ENCODE results near the gene CAPN11. TPM values are rescaled to one million over a fixed set of nuclear protein-coding genes. Genes with fewer than 3 reads are reported as not detected.

The CAPN11 gene
- total and polyA plus RNA-seq, 10 of the 15 experiments (the other 5 are each of a cell fraction or from before 2014, with no cell fraction given), result 0.05 to 0.44 (median 0.31) TPM

GRCh38 chr6:44116641-44117382, 41.8 kb upstream of the CAPN11 start:
- no peak overlapping the region for H2AFZ ChIP-seq (ENCODE audit: control insufficient read depth, low read depth, low read length)
- POLR2A ChIA-PET, result no interaction called here
- H3K79me2 ChIP-seq (ENCODE audit: control insufficient read depth, insufficient read depth, low read length), result peaks cover 58% of the 10 kb centered on the region
- FAIRE-seq, result no peak
- CTCF ChIA-PET, result interaction anchor here (0.7 to 2.4 kb wide), 4 partner anchors 13 to 121 kb away, joined by 3 to 16 read pairs (median 6); no protein-coding TSS in a partner anchor
- H3K4me3 ChIP-seq, result no peak overlapping the region
- 73% methylated on average over 4 of the region's 4 CpGs for WGBS (ENCODE audit: insufficient coverage, insufficient replicate concordance, low lambda C conversion rate, missing lambda C conversion rate)
- intact Hi-C loops (cut with micrococcal nuclease; ENCODE audit: unreplicated experiment), result no loop called here
- no peaks in the 10 kb centered on the region for H3K9me3 ChIP-seq (replicated peaks; ENCODE audit: control insufficient read depth, insufficient read depth, low read length)
- no peak overlapping the region for H3K27ac ChIP-seq (ENCODE audit: control insufficient read depth, insufficient read depth)
- peaks cover 6% of the 10 kb centered on the region; the same call in 1 of the 2 replicates for H4K20me1 ChIP-seq (ENCODE audit: control insufficient read depth, insufficient read depth)
- no peak for DNase-seq (ENCODE audit: low read depth, low spot score)
- no peak for ATAC-seq
- BruUV-seq (replicated peaks), result no TSS peak
- SMC1A ChIA-PET (ENCODE audit: uncharacterized antibody, unreplicated experiment), result interaction anchor here (1.8 kb wide), 1 partner anchor 14 kb away, joined by 6 read pairs; no protein-coding TSS in a partner anchor
- TF ChIP-seq CEBPZ (IDR thresholded peaks at IDR 0.05; ENCODE audit: low read depth, low read length), result no peak
- TF ChIP-seq IRF4 (IDR thresholded peaks at IDR 0.05; ENCODE audit: low read depth, low read length), result no peak
- TF ChIP-seq TARDBP (IDR thresholded peaks at IDR 0.05; ENCODE audit: borderline replicate concordance), result no peak
- no peak for TF ChIP-seq POU2F2 (IDR thresholded peaks at IDR 0.05; ENCODE audit: borderline replicate concordance, low read depth, low read length)
- no peak for TF ChIP-seq SMAD5 (IDR thresholded peaks at IDR 0.05; ENCODE audit: low read depth)
- TF ChIP-seq NR2F1 (conservative IDR thresholded peaks at IDR 0.05), result no peak
- no peak for TF ChIP-seq GABPA (IDR thresholded peaks at IDR 0.05; ENCODE audit: low read depth)
- TF ChIP-seq ZBED1 (IDR thresholded peaks at IDR 0.05; ENCODE audit: borderline replicate concordance), result no peak
- TF ChIP-seq GATAD2B (conservative IDR thresholded peaks at IDR 0.05; ENCODE audit: low read depth), result no peak
- no peak for TF ChIP-seq EP300 (IDR thresholded peaks at IDR 0.05; ENCODE audit: borderline replicate concordance in 1 of 2, control insufficient read depth in 1 of 2, low read depth in 2 of 2, low read length in 2 of 2)
- TF ChIP-seq RAD21 (IDR thresholded peaks at IDR 0.05; ENCODE audit: insufficient read depth, low read depth, low read length), result no peak
- no peak for TF ChIP-seq EZH2 (IDR thresholded peaks at IDR 0.05; ENCODE audit: borderline replicate concordance, control insufficient read depth, low read depth, low read length)
- no peak for TF ChIP-seq MYB (IDR thresholded peaks at IDR 0.05; ENCODE audit: borderline replicate concordance, low read depth, low read length)
- no peak for TF ChIP-seq HDGF (IDR thresholded peaks at IDR 0.05)
- no peak for TF ChIP-seq CHD2 (IDR thresholded peaks at IDR 0.05; ENCODE audit: borderline replicate concordance, low read depth, low read length)
- no peaks in the 10 kb centered on the region for H3K27me3 ChIP-seq (replicated peaks in 1 of 2; ENCODE audit: control insufficient read depth in 2 of 2, insufficient read depth in 2 of 2, low read length in 1 of 2)
- no peak overlapping the region for H3K4me2 ChIP-seq (ENCODE audit: control insufficient read depth, insufficient read depth)
- RAD21 ChIA-PET (ENCODE audit: unreplicated experiment), result no interaction called here
- peaks cover 3% of the 10 kb centered on the region; the same call in 1 of the 2 replicates for H3K4me1 ChIP-seq (ENCODE audit: control insufficient read depth, insufficient read depth, low read length)
- H3K9ac ChIP-seq (ENCODE audit: control insufficient read depth, insufficient read depth, low read length), result no peak overlapping the region
- in situ Hi-C loops (cut with MboI), result no loop called here
- H3K36me3 ChIP-seq (ENCODE audit: control insufficient read depth in 2 of 2, insufficient read depth in 2 of 2, low read length in 1 of 2), result peaks cover 15 to 17% of the 10 kb centered on the region in 2 experiments

All from GM12878 (cell line).